Measurements from ENCODE around the gene TMEM17.

DNA sequence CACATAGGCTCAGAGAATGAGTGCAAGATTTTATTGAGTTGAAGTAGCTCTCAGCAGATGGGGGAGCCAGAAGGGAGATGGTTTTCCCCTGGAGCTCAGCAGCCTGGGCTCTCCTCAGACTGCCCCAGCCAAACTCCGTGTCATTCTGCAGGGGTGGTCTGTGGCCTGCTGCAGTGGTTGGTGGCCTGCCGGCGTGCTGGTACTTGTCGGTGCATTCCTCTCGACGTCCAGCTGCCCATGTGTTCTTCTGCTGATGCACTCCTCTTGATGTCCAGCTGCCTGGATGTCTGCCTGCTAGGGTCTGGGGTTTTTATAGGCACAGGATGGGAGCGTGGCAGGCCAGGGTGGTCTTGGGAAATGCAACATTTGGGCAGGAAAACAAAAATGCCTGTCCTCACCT lies 25.6 kb upstream of the TMEM17 start:
- TF ChIP-seq, protein P1, sequence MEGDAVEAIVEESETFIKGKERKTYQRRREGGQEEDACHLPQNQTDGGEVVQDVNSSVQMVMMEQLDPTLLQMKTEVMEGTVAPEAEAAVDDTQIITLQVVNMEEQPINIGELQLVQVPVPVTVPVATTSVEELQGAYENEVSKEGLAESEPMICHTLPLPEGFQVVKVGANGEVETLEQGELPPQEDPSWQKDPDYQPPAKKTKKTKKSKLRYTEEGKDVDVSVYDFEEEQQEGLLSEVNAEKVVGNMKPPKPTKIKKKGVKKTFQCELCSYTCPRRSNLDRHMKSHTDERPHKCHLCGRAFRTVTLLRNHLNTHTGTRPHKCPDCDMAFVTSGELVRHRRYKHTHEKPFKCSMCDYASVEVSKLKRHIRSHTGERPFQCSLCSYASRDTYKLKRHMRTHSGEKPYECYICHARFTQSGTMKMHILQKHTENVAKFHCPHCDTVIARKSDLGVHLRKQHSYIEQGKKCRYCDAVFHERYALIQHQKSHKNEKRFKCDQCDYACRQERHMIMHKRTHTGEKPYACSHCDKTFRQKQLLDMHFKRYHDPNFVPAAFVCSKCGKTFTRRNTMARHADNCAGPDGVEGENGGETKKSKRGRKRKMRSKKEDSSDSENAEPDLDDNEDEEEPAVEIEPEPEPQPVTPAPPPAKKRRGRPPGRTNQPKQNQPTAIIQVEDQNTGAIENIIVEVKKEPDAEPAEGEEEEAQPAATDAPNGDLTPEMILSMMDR (IDR thresholded peaks at IDR 0.05): no peak
- TF ChIP-seq POLR2A (IDR thresholded peaks at IDR 0.05) (no peak), EP300 (IDR thresholded peaks at IDR 0.05) (no peak)

Measured in ovary (tissue), 3 donors.